ENCODE results near the gene NKRF. TPM values are rescaled to one million over a fixed set of nuclear protein-coding genes. Genes with fewer than 3 reads are reported as not detected.
"Not testable (repeated sequence)": the region's sequence is repeated elsewhere in the genome, so short reads cannot be mapped to it uniquely, and the experiment has no call there.

NKRF gene
- total RNA-seq, 4 donors from 2014 or later = 5.7 to 9.2 (median 6.0) TPM

DNA sequence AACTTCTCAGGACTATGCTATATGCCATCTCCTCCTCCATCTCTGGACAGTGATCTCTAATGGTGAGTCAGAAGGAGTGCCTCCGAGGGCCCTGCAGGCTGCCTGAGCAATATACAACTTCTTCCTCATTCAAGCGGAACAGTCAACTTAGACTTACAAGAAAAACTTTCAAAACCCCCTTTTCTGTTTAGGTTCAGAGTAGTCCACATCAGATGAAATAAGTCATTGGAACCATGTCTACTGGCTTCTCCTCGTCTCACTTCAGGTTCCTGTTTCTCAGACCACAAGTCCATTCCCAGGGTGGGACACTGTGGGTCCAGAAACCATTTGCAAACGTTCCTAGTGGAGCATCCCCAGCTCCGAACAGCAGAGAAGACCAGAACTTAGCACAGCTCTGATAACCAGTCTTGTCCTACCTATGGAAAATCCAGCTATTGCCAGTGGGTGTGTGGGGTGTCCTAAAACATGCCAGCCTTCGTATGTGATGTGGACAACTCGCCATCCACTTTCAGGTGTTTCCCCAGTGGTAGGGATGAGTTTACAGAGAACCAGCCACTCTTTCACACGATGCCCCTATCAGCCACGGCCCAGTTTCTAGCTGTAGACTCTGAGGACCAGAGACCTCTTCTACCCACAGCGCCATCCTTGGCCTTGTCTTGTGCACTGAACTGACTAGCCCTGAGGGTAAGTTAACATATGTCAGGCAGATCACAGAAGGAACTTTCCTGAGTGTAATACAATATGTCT is 32.7 kb upstream of the NKRF start:
- H3K27ac ChIP-seq = no peak overlapping the region
- H3K36me3 ChIP-seq = peaks cover 0 to 37% of the 10 kb centered on the region in 2 donors
- no peak for ATAC-seq
- no peak overlapping the region for H3K4me3 ChIP-seq
- 68 to 100% methylated on average over 1 to 4 of the region's 10 CpGs for WGBS, 2 donors (ENCODE audit: low coverage in 1 of 2)
- H3K27me3 ChIP-seq = no peaks in the 10 kb centered on the region
- TF ChIP-seq EP300 (IDR thresholded peaks at IDR 0.05) (no peak), POLR2A (IDR thresholded peaks at IDR 0.05) (no peak), POLR2AphosphoS5 (IDR thresholded peaks at IDR 0.05) (no peak)
- TF ChIP-seq, protein P1, sequence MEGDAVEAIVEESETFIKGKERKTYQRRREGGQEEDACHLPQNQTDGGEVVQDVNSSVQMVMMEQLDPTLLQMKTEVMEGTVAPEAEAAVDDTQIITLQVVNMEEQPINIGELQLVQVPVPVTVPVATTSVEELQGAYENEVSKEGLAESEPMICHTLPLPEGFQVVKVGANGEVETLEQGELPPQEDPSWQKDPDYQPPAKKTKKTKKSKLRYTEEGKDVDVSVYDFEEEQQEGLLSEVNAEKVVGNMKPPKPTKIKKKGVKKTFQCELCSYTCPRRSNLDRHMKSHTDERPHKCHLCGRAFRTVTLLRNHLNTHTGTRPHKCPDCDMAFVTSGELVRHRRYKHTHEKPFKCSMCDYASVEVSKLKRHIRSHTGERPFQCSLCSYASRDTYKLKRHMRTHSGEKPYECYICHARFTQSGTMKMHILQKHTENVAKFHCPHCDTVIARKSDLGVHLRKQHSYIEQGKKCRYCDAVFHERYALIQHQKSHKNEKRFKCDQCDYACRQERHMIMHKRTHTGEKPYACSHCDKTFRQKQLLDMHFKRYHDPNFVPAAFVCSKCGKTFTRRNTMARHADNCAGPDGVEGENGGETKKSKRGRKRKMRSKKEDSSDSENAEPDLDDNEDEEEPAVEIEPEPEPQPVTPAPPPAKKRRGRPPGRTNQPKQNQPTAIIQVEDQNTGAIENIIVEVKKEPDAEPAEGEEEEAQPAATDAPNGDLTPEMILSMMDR (IDR thresholded peaks at IDR 0.05) = no peak
- no peaks in the 10 kb centered on the region for H3K9me3 ChIP-seq
- no peaks in the 10 kb centered on the region for H3K4me1 ChIP-seq

DNA sequence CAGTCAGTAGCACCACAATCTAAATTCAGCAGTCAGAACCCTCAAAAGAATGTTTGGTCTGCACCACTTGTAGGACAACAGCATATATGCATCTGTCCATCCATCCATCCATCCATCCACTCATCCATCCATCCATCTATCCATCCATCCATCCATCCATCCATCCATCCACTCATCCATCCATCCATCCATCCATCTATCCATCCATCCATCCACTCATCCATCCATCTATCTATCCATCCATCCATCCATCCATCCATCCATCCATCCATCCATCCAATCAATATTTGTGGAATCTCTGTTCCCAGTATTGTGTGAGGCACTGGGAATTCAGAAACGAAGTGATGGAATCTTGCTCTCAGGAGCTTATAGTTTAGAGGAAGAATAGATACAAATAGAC is 31.2 kb upstream of the NKRF start:
- WGBS, 2 donors (ENCODE audit: low coverage in 1 of 2) = 80% methylated on average over 1 of the region's 1 CpG; no CpG with 5 or more reads in 1 of the 2 donors
- ATAC-seq, H3K4me1 ChIP-seq, H3K27me3 ChIP-seq, H3K27ac ChIP-seq, H3K9me3 ChIP-seq, H3K4me3 ChIP-seq: not testable (repeated sequence)
- peaks cover 0 to 52% of the 10 kb centered on the region in 2 donors for H3K36me3 ChIP-seq

DNA sequence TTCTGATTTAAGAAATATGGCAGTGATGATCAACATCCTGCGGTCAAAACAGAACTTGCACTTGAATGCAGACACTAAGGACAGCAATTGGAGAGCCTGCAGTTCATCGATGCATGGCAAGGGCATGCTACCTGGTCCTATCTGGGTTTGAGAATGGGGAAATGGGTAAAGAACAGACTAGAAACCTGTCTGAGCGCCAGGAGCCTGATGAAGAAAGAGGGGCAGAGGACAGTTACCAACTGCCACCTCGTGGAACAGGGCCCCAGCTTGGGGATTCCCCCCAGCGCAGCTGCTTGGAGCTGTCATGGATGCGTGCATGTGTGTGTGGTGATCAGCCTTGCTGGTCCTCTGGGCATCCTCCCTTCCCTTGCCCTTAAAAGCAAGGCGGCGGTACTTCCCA is 30.2 kb upstream of the NKRF start:
- 71% methylated on average over 1 of the region's 8 CpGs; no CpG with 5 or more reads in 1 of the 2 donors for WGBS, 2 donors (ENCODE audit: low coverage in 1 of 2)
- H3K4me1 ChIP-seq = no peaks in the 10 kb centered on the region
- H3K4me3 ChIP-seq = no peak overlapping the region
- H3K9me3 ChIP-seq = no peaks in the 10 kb centered on the region
- TF ChIP-seq POLR2AphosphoS5 (IDR thresholded peaks at IDR 0.05) (no peak), EP300 (IDR thresholded peaks at IDR 0.05) (no peak), POLR2A (IDR thresholded peaks at IDR 0.05) (no peak)
- TF ChIP-seq, protein P1 (IDR thresholded peaks at IDR 0.05) = no peak
- peaks cover 0 to 61% of the 10 kb centered on the region in 2 donors for H3K36me3 ChIP-seq
- ATAC-seq = no peak
- no peak overlapping the region for H3K27ac ChIP-seq
- H3K27me3 ChIP-seq = no peaks in the 10 kb centered on the region

DNA sequence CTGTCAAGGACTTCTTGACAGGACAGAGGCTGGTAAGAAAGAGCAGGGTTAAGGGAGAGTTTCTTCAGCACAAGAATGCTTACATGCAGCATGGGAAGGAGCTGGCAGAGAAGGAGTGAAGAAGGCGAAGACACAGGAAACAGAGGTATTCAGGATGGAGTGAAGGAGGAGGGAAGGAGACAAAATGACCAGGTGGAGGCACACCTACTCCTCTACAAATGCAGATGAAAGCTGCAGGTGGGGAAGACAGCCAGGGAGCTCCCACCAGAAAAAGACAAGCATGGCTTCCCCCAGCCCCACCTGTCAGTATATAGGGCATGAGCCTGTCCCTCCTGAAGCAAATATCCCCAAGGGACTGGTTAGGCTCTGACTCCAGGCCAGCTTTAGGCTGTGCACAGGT is 29.6 kb upstream of the NKRF start:
- Histone ChIP-seq H3K27ac (no peak overlapping the region), H3K4me1 (no peaks in the 10 kb centered on the region), H3K36me3 (peaks cover 0 to 62% of the 10 kb centered on the region in 2 donors), H3K9me3 (no peaks in the 10 kb centered on the region), H3K27me3 (no peaks in the 10 kb centered on the region), H3K4me3 (no peak overlapping the region)
- ATAC-seq = no peak
- WGBS, 2 donors (ENCODE audit: low coverage in 1 of 2) = no CpG with 5 or more reads among the region's 1 CpG
- TF ChIP-seq POLR2AphosphoS5 (IDR thresholded peaks at IDR 0.05) (no peak), POLR2A (IDR thresholded peaks at IDR 0.05) (no peak), EP300 (IDR thresholded peaks at IDR 0.05) (no peak)
- TF ChIP-seq, protein P1 (IDR thresholded peaks at IDR 0.05) = no peak

DNA sequence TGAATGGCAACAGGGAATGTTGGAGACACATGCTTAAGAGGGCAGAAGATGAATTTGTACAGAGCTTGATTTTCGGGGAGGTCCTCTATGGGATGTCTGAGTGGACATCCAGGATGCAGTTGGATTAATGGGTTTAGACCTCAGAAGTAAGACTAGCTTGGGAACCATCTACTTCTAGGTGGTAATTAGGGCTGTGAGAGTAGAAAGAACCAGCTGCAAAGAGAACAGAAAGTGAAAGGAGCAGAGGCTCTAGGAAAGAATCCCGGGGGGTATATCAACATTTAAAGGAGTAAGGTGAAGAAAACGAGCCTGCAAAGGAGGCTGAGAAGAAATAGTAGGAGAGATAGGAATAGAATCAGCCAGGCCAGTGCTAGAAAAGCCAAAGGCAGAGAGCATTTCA is 29.0 kb upstream of the NKRF start:
- H3K27me3 ChIP-seq = no peaks in the 10 kb centered on the region
- no peak overlapping the region for H3K27ac ChIP-seq
- TF ChIP-seq, protein P1 (IDR thresholded peaks at IDR 0.05) = no peak
- TF ChIP-seq EP300 (IDR thresholded peaks at IDR 0.05) (no peak), POLR2A (IDR thresholded peaks at IDR 0.05) (no peak), POLR2AphosphoS5 (IDR thresholded peaks at IDR 0.05) (no peak)
- no peaks in the 10 kb centered on the region for H3K9me3 ChIP-seq
- H3K4me3 ChIP-seq = no peak overlapping the region
- 53 to 81% methylated on average over 3 of the region's 3 CpGs for whole genome bisulfite sequencing, 2 donors (ENCODE audit: low coverage in 1 of 2)
- H3K4me1 ChIP-seq = no peaks in the 10 kb centered on the region
- no peak for ATAC-seq
- peaks cover 0 to 62% of the 10 kb centered on the region in 2 donors for H3K36me3 ChIP-seq

Measured in gastroesophageal sphincter (tissue), 4 donors.